Mucosa of stomach (tissue), 1 donor: Measurements from ENCODE around the gene FGFR2.

ENCODE experiments used
- H3K27me3 ChIP-seq: one replicate; pipeline ENCODE4 v1.7.0; 2013; ENCODE audit warnings: mild to moderate bottlenecking, low read length; ENCODE audit not compliant: control insufficient read depth, insufficient read depth
- H3K36me3 ChIP-seq: one replicate; pipeline ENCODE4 v1.7.0; 2013; ENCODE audit warnings: low read length; ENCODE audit not compliant: control insufficient read depth, insufficient read depth
- H3K4me1 ChIP-seq: one replicate; pipeline ENCODE4 v1.7.0; 2013; ENCODE audit warnings: mild to moderate bottlenecking, low read length; ENCODE audit not compliant: control insufficient read depth, insufficient read depth
- H3K4me3 ChIP-seq: one replicate; pipeline ENCODE4 v1.7.0; 2013; ENCODE audit warnings: low read length
- H3K9ac ChIP-seq: one replicate; pipeline ENCODE4 v1.7.0; 2013; ENCODE audit warnings: mild to moderate bottlenecking, low read length, moderate library complexity
- H3K9me3 ChIP-seq: one replicate; pipeline ENCODE4 v1.7.0; 2013; ENCODE audit warnings: mild to moderate bottlenecking, low read length, moderate library complexity; ENCODE audit not compliant: control insufficient read depth
- donor health status: Pancreatic carcinoma.

The FGFR2 gene

GRCh38 chr10:121461307-121461706, 136.9 kb downstream of the FGFR2 start:
- H3K9ac ChIP-seq: no peak overlapping the region
- no peaks in the 10 kb centered on the region for H3K27me3 ChIP-seq
- no peak overlapping the region for H3K4me3 ChIP-seq
- H3K36me3 ChIP-seq: no peaks in the 10 kb centered on the region
- no peaks in the 10 kb centered on the region for H3K9me3 ChIP-seq
- H3K4me1 ChIP-seq: peaks cover 9% of the 10 kb centered on the region

GRCh38 chr10:121460733-121461132, 137.5 kb downstream of the FGFR2 start:
- H3K9ac ChIP-seq: no peak overlapping the region
- no peaks in the 10 kb centered on the region for H3K27me3 ChIP-seq
- no peaks in the 10 kb centered on the region for H3K9me3 ChIP-seq
- H3K4me3 ChIP-seq: no peak overlapping the region
- H3K4me1 ChIP-seq: peaks cover 9% of the 10 kb centered on the region
- no peaks in the 10 kb centered on the region for H3K36me3 ChIP-seq

GRCh38 chr10:121459622-121460453, 138.4 kb downstream of the FGFR2 start:
- no peaks in the 10 kb centered on the region for H3K36me3 ChIP-seq
- peaks cover 9% of the 10 kb centered on the region for H3K4me1 ChIP-seq
- H3K4me3 ChIP-seq: no peak overlapping the region
- no peaks in the 10 kb centered on the region for H3K27me3 ChIP-seq
- H3K9ac ChIP-seq: no peak overlapping the region
- no peaks in the 10 kb centered on the region for H3K9me3 ChIP-seq

GRCh38 chr10:121459279-121459621, 139.0 kb downstream of the FGFR2 start:
- H3K4me1 ChIP-seq: peaks cover 3% of the 10 kb centered on the region

GRCh38 chr10:121457729-121458128, 140.5 kb downstream of the FGFR2 start:
- Histone ChIP-seq H3K27me3 (no peaks in the 10 kb centered on the region), H3K36me3 (no peaks in the 10 kb centered on the region)

More at GRCh38 chr10:121459279-121459621, 139.0 kb downstream of the FGFR2 start:
- H3K9me3 ChIP-seq: no peaks in the 10 kb centered on the region
- no peak overlapping the region for H3K9ac ChIP-seq
- H3K36me3 ChIP-seq: no peaks in the 10 kb centered on the region
- no peak overlapping the region for H3K4me3 ChIP-seq
- no peaks in the 10 kb centered on the region for H3K27me3 ChIP-seq

GRCh38 chr10:121455377-121455776, 142.9 kb downstream of the FGFR2 start:
- Histone ChIP-seq H3K9ac (no peak overlapping the region), H3K4me1 (peaks cover 7% of the 10 kb centered on the region), H3K27me3 (no peaks in the 10 kb centered on the region), H3K4me3 (no peak overlapping the region), H3K36me3 (no peaks in the 10 kb centered on the region), H3K9me3 (no peaks in the 10 kb centered on the region)

More at GRCh38 chr10:121457729-121458128, 140.5 kb downstream of the FGFR2 start:
- H3K4me3 ChIP-seq: no peak overlapping the region
- no peaks in the 10 kb centered on the region for H3K9me3 ChIP-seq
- H3K4me1 ChIP-seq: peaks cover under 1% of the 10 kb centered on the region
- H3K9ac ChIP-seq: no peak overlapping the region

- no peaks in the 10 kb centered on the region for H3K36me3 ChIP-seq
- H3K4me3 ChIP-seq: no peak overlapping the region
- no peaks in the 10 kb centered on the region for H3K27me3 ChIP-seq
- H3K9me3 ChIP-seq: no peaks in the 10 kb centered on the region
- H3K9ac ChIP-seq: no peak overlapping the region
- peaks cover 13% of the 10 kb centered on the region for H3K4me1 ChIP-seq
Observed at GRCh38 chr10:121454781-121455180, 143.5 kb downstream of the FGFR2 start.

- no peaks in the 10 kb centered on the region for H3K36me3 ChIP-seq
- peaks cover 26% of the 10 kb centered on the region for H3K4me1 ChIP-seq
- H3K27me3 ChIP-seq: no peaks in the 10 kb centered on the region
- H3K4me3 ChIP-seq: no peak overlapping the region
- H3K9me3 ChIP-seq: no peaks in the 10 kb centered on the region
- no peak overlapping the region for H3K9ac ChIP-seq
Observed at GRCh38 chr10:121453160-121453559, 145.1 kb downstream of the FGFR2 start.

GRCh38 chr10:121452581-121452980, 145.7 kb downstream of the FGFR2 start:
- no peaks in the 10 kb centered on the region for H3K9me3 ChIP-seq
- no peak overlapping the region for H3K9ac ChIP-seq
- no peak overlapping the region for H3K4me3 ChIP-seq
- no peaks in the 10 kb centered on the region for H3K27me3 ChIP-seq
- peaks cover 26% of the 10 kb centered on the region for H3K4me1 ChIP-seq
- H3K36me3 ChIP-seq: no peaks in the 10 kb centered on the region

GRCh38 chr10:121450247-121450646, 148.0 kb downstream of the FGFR2 start:
- no peak overlapping the region for H3K9ac ChIP-seq
- H3K36me3 ChIP-seq: no peaks in the 10 kb centered on the region
- no peaks in the 10 kb centered on the region for H3K9me3 ChIP-seq
- peaks cover 26% of the 10 kb centered on the region for H3K4me1 ChIP-seq
- no peaks in the 10 kb centered on the region for H3K27me3 ChIP-seq
- H3K4me3 ChIP-seq: no peak overlapping the region

- peaks cover 26% of the 10 kb centered on the region for H3K4me1 ChIP-seq
- H3K9ac ChIP-seq: no peak overlapping the region
- no peaks in the 10 kb centered on the region for H3K9me3 ChIP-seq
Observed at GRCh38 chr10:121449482-121449924, 148.7 kb downstream of the FGFR2 start.

GRCh38 chr10:121448766-121449421, 149.3 kb downstream of the FGFR2 start:
- H3K9me3 ChIP-seq: no peaks in the 10 kb centered on the region
- H3K36me3 ChIP-seq: no peaks in the 10 kb centered on the region
- H3K4me1 ChIP-seq: peaks cover 26% of the 10 kb centered on the region
- H3K27me3 ChIP-seq: no peaks in the 10 kb centered on the region
- no peak overlapping the region for H3K4me3 ChIP-seq
- H3K9ac ChIP-seq: no peak overlapping the region

More at GRCh38 chr10:121449482-121449924, 148.7 kb downstream of the FGFR2 start:
- no peak overlapping the region for H3K4me3 ChIP-seq
- no peaks in the 10 kb centered on the region for H3K27me3 ChIP-seq
- no peaks in the 10 kb centered on the region for H3K36me3 ChIP-seq
